Astrocyte (in vitro differentiated cells and primary cell): ENCODE results near the gene INPP4B. TPM values are rescaled to one million over a fixed set of nuclear protein-coding genes. Genes with fewer than 3 reads are reported as not detected.

Experiments used
- DNase-seq: peaks from one replicate; pipeline ENCODE4 v3.0.0-alpha.2; 2010; ENCODE audit warnings: low read depth
- FAIRE-seq: peaks from 2 replicates; lab custom pipeline; 2011; peaks lifted over from hg19 to GRCh38; lab: Jason Lieb, UNC
- H2AFZ ChIP-seq: 2 replicates; pipeline ENCODE4 v1.6.0; 2012; ENCODE audit warnings: low read depth, low read length, inconsistent platforms
- H3K27ac ChIP-seq: 2 replicates; pipeline ENCODE4 v1.5.1; 2011; ENCODE audit warnings: low read depth, low read length, inconsistent platforms
- H3K27me3 ChIP-seq: 2 replicates; pipeline ENCODE4 v1.6.0; 2011; ENCODE audit warnings: low read length, inconsistent platforms; ENCODE audit not compliant: insufficient read depth
- H3K36me3 ChIP-seq: 2 replicates; pipeline ENCODE4 v1.5.1; 2011; ENCODE audit warnings: low read length, inconsistent platforms; ENCODE audit not compliant: insufficient read depth
- H3K4me1 ChIP-seq: 2 replicates; pipeline ENCODE4 v1.5.1; 2011; ENCODE audit warnings: low read length, inconsistent platforms; ENCODE audit not compliant: insufficient read depth
- H3K4me2 ChIP-seq: 2 replicates; pipeline ENCODE4 v1.6.0; 2012; ENCODE audit warnings: low read length, inconsistent platforms
- H3K4me3 ChIP-seq: 2 replicates; pipeline ENCODE4 v1.5.1; 2011; ENCODE audit warnings: low read depth, mild to moderate bottlenecking, low read length, inconsistent platforms; ENCODE audit not compliant: insufficient read depth
- H3K79me2 ChIP-seq: 2 replicates; pipeline ENCODE4 v1.6.0; 2012; ENCODE audit warnings: mild to moderate bottlenecking, low read length, inconsistent platforms; ENCODE audit not compliant: insufficient read depth
- H3K9ac ChIP-seq: 2 replicates; pipeline ENCODE4 v1.6.0; 2012; ENCODE audit warnings: mild to moderate bottlenecking, low read length, inconsistent platforms
- H3K9me3 ChIP-seq: 2 replicates; pipeline ENCODE4 v1.5.1; 2012; ENCODE audit warnings: low read depth, mild to moderate bottlenecking, low read length, inconsistent platforms; ENCODE audit not compliant: insufficient read depth
- H4K20me1 ChIP-seq: 2 replicates; pipeline ENCODE4 v1.6.0; 2012; ENCODE audit warnings: low read length, inconsistent platforms; ENCODE audit not compliant: insufficient read depth
- H3K27ac Mint-ChIP-seq: one replicate; pipeline ENCODE4 v1.8.0; 2021; ENCODE audit warnings: mild to moderate bottlenecking, mixed read lengths; ENCODE audit not compliant: unreplicated experiment
- H3K27me3 Mint-ChIP-seq: one replicate; pipeline ENCODE4 v1.8.0; 2021; ENCODE audit warnings: low read depth, mixed read lengths; ENCODE audit not compliant: unreplicated experiment
- H3K36me3 Mint-ChIP-seq: one replicate; pipeline ENCODE4 v1.8.0; 2021; ENCODE audit warnings: low read depth, mixed read lengths; ENCODE audit not compliant: unreplicated experiment
- H3K4me1 Mint-ChIP-seq: one replicate; pipeline ENCODE4 v1.8.0; 2021; ENCODE audit warnings: low read depth, mixed read lengths; ENCODE audit not compliant: unreplicated experiment
- H3K4me3 Mint-ChIP-seq: one replicate; pipeline ENCODE4 v1.8.0; 2021; ENCODE audit warnings: mild to moderate bottlenecking, moderate library complexity, mixed read lengths; ENCODE audit not compliant: unreplicated experiment
- H3K9me3 Mint-ChIP-seq: one replicate; pipeline ENCODE4 v1.8.0; 2021; ENCODE audit warnings: mild to moderate bottlenecking, mixed read lengths; ENCODE audit not compliant: unreplicated experiment
- CTCF ChIP-seq: IDR thresholded peaks from 2 replicates; pipeline ENCODE4 v1.5.1; 2011; ENCODE audit warnings: low read depth, mild to moderate bottlenecking, inconsistent platforms, low read length, moderate library complexity; ENCODE audit not compliant: insufficient read depth
- EZH2 ChIP-seq: IDR thresholded peaks from 2 replicates; pipeline ENCODE4 v1.6.1; 2012; ENCODE audit warnings: mild to moderate bottlenecking, low read length, inconsistent platforms; ENCODE audit not compliant: insufficient read depth
- total RNA-seq: library from RNA; stranded (reverse); gene quantifications from 2 replicates; pipeline ENCODE4 v1.2.1, GENCODE V29; 2021

The INPP4B gene
- total RNA-seq, 1 donor from 2014 or later: 2.8 TPM

- Histone ChIP-seq H2AFZ (no peak overlapping the region), H3K27ac (no peak overlapping the region), H3K4me2 (no peak overlapping the region), H3K4me1 (no peaks in the 10 kb centered on the region), H3K9me3 (no peaks in the 10 kb centered on the region), H3K27me3 (no peaks in the 10 kb centered on the region), H3K36me3 (no peaks in the 10 kb centered on the region), H3K9ac (no peak overlapping the region), H4K20me1 (no peaks in the 10 kb centered on the region), H3K79me2 (no peaks in the 10 kb centered on the region), H3K4me3 (no peak overlapping the region)
- FAIRE-seq: no peak
- H3K27ac Mint-ChIP-seq: no peak overlapping the region
- no peak for DNase-seq
- H3K36me3 Mint-ChIP-seq: no peaks in the 10 kb centered on the region
- no peak overlapping the region for H3K4me3 Mint-ChIP-seq
- no peaks in the 10 kb centered on the region for H3K27me3 Mint-ChIP-seq
- H3K9me3 Mint-ChIP-seq: no peaks in the 10 kb centered on the region
- H3K4me1 Mint-ChIP-seq: no peaks in the 10 kb centered on the region
- TF ChIP-seq EZH2 (no peak), CTCF (no peak)
These were observed 851.0 kb downstream of the INPP4B start for GRCh38 chr4:141995056-141995455.

GRCh38 chr4:141977433-141977832 is 868.7 kb downstream of the INPP4B start:
- Histone ChIP-seq H3K79me2 (no peaks in the 10 kb centered on the region), H3K4me1 (no peaks in the 10 kb centered on the region), H3K4me3 (no peak overlapping the region), H3K9ac (no peak overlapping the region), H3K27me3 (no peaks in the 10 kb centered on the region), H3K9me3 (no peaks in the 10 kb centered on the region), H3K4me2 (no peak overlapping the region), H3K27ac (no peak overlapping the region), H3K36me3 (no peaks in the 10 kb centered on the region), H4K20me1 (no peaks in the 10 kb centered on the region), H2AFZ (no peak overlapping the region)
- DNase-seq (no peak), FAIRE-seq (no peak)
- H3K27me3 Mint-ChIP-seq: no peaks in the 10 kb centered on the region
- no peak overlapping the region for H3K27ac Mint-ChIP-seq
- no peak overlapping the region for H3K4me3 Mint-ChIP-seq
- H3K36me3 Mint-ChIP-seq: no peaks in the 10 kb centered on the region
- no peaks in the 10 kb centered on the region for H3K9me3 Mint-ChIP-seq
- no peaks in the 10 kb centered on the region for H3K4me1 Mint-ChIP-seq
- TF ChIP-seq EZH2 (no peak), CTCF (no peak)
